Endothelial cell of umbilical vein (primary cell): ENCODE measurements around the gene FSTL4. TPM values are rescaled to one million over a fixed set of nuclear protein-coding genes. Genes with fewer than 3 reads are reported as not detected.
A peak's percentile ranks its signal among the peaks of the same experiment; 100 is the strongest.

ENCODE experiments used
- BruUV-seq: library from RNA; stranded (reverse); fragments of 400-500 nt; replicated peaks from 2 replicates; lab custom pipeline; 2021; lab: Mats Ljungman, UMichigan
- CTCF ChIA-PET: fragments of 300-600, 350-600 bp; sonication (Branson Sonifier 250); formaldehyde crosslinking; loops from one replicate; lab custom pipeline; 2021; ENCODE audit warnings: antibody characterized with exemption, inconsistent platforms; lab: Charles Lee
- POLR2A ChIA-PET: fragments of 300-600, 350-600 bp; sonication (Branson Sonifier 250); formaldehyde crosslinking; loops from one replicate; lab custom pipeline; 2021; ENCODE audit warnings: antibody characterized with exemption, inconsistent platforms; lab: Charles Lee
- DNase-seq: peaks from one replicate; pipeline ENCODE4 v3.0.0-alpha.2; 2011; ENCODE audit warnings: low read depth, low spot score
- FAIRE-seq: peaks from 2 replicates; lab custom pipeline; 2011; peaks lifted over from hg19 to GRCh38; lab: Jason Lieb, UNC
- H2AFZ ChIP-seq: 2 replicates; pipeline ENCODE4 v1.6.0; 2012; ENCODE audit warnings: low read depth, low read length, control low read depth, inconsistent platforms
- H3K27ac ChIP-seq: 2 replicates; pipeline ENCODE4 v1.5.1; 2011; ENCODE audit warnings: low read depth, mild to moderate bottlenecking, control low read depth, low read length, moderate library complexity; ENCODE audit not compliant: insufficient read depth
- H3K27me3 ChIP-seq, 2 experiments: 2 replicates each; pipeline versions ENCODE4 v1.6.0 to v1.6.1; 2011; ENCODE audit warnings: low read length in 2 of 2, mixed read lengths in 1 of 2; ENCODE audit not compliant: control insufficient read depth in 2 of 2, insufficient read depth in 2 of 2
- H3K36me3 ChIP-seq, 2 experiments: 2 replicates in 1 of 2; 3 replicates in 1 of 2; pipeline ENCODE4 v1.5.1; 2011; ENCODE audit warnings: low read length in 2 of 2, mild to moderate bottlenecking in 1 of 2, moderate library complexity in 1 of 2; ENCODE audit not compliant: control insufficient read depth in 2 of 2, insufficient read depth in 2 of 2; ENCODE audit errors: extremely low read depth in 1 of 2
- H3K4me1 ChIP-seq: 3 replicates; pipeline ENCODE4 v1.5.1; 2011; ENCODE audit warnings: mild to moderate bottlenecking, low read length; ENCODE audit not compliant: control insufficient read depth, insufficient read depth; ENCODE audit errors: extremely low read depth
- H3K4me2 ChIP-seq: 2 replicates; pipeline ENCODE4 v1.6.1; 2011; ENCODE audit warnings: low read length, control low read depth, mixed read lengths; ENCODE audit not compliant: insufficient read depth
- H3K4me3 ChIP-seq, 3 experiments: fragments of 200-600 bp in 1 of 3; sonication (generic), shearing (Covaris generic) in 1 of 3; replicated peaks in 1 of 3; 2 replicates each; pipeline ENCODE4 v1.5.1; 2011 to 2016; ENCODE audit warnings: control low read depth in 3 of 3, low read length in 3 of 3, mild to moderate bottlenecking in 2 of 3, inconsistent platforms in 1 of 3, low read depth in 1 of 3, moderate library complexity in 1 of 3; ENCODE audit not compliant: insufficient read depth in 1 of 3
- H3K79me2 ChIP-seq: 2 replicates; pipeline ENCODE4 v1.6.0; 2012; ENCODE audit warnings: low read length, inconsistent platforms; ENCODE audit not compliant: control insufficient read depth, insufficient read depth
- H3K9ac ChIP-seq: replicated peaks from 2 replicates; pipeline ENCODE3; 2011; ENCODE audit warnings: low read length, control low read depth; ENCODE audit not compliant: insufficient read depth; ENCODE audit errors: extremely low read depth
- H3K9me1 ChIP-seq: replicated peaks from 3 replicates; pipeline ENCODE4 v1.6.0; 2011; ENCODE audit warnings: mild to moderate bottlenecking, low read length; ENCODE audit not compliant: control insufficient read depth, insufficient read depth; ENCODE audit errors: extremely low read depth
- H3K9me3 ChIP-seq: replicated peaks from 2 replicates; pipeline ENCODE4 v1.5.1; 2012; ENCODE audit warnings: low read length, inconsistent platforms; ENCODE audit not compliant: control insufficient read depth, insufficient read depth
- H4K20me1 ChIP-seq: replicated peaks from 2 replicates; pipeline ENCODE3; 2011; ENCODE audit warnings: mild to moderate bottlenecking, low read length; ENCODE audit not compliant: control insufficient read depth, insufficient read depth; ENCODE audit errors: extremely low read depth
- EZH2 ChIP-seq: IDR thresholded peaks from 2 replicates; pipeline ENCODE4 v1.6.1; 2012; ENCODE audit warnings: borderline replicate concordance, low read depth, mild to moderate bottlenecking, moderate library complexity, low read length, inconsistent platforms; ENCODE audit not compliant: severe bottlenecking
- dilution Hi-C: fragments of 300-500 bp; cut with MboI; formaldehyde crosslinking; loops from one replicate; pipeline ENCODE4 v1.15.0; 2019; ENCODE audit warnings: low sequenced_read_pairs; ENCODE audit not compliant: extremely low pct_ligation_motif_present
- intact Hi-C: fragments of 100-400 bp; cut with micrococcal nuclease; formaldehyde crosslinking; loops from one replicate; pipeline ENCODE4 v1.10.0; 2022
- polyA plus RNA-seq, 4 experiments: library from polyadenylated mRNA; depleted of rRNA in 3 of 4; stranded (reverse) in 3 of 4; unstranded in 1 of 4; fragments of >200 nt; gene quantifications; 2 replicates each; pipeline versions ENCODE4 v1.2.1 to v1.2.3, GENCODE V29; 2011 to 2012; ENCODE audit warnings: missing spikeins in 1 of 4
- total RNA-seq: library from RNA; stranded (reverse); gene quantifications from 2 replicates; pipeline ENCODE4 v1.2.3, GENCODE V29; 2021
- TF ChIP-seq, protein P1 (sequence below), 2 donors: IDR thresholded peaks; 1 replicate in 1 of 2; 2 replicates in 1 of 2; pipeline ENCODE4 v1.5.1; 2011; ENCODE audit warnings: low read length in 2 of 2, mild to moderate bottlenecking in 2 of 2, moderate library complexity in 2 of 2, control low read depth in 1 of 2, inconsistent platforms in 1 of 2, low read depth in 1 of 2; ENCODE audit not compliant: insufficient read depth in 1 of 2; ENCODE audit errors: extremely low read depth in 1 of 2
- TF ChIP-seq, protein P2 (sequence below): IDR thresholded peaks from 2 replicates; pipeline ENCODE4 v1.6.1; 2011; ENCODE audit not compliant: insufficient read depth, insufficient read length

FSTL4 gene
- total and polyA plus RNA-seq, 2 donors (not counting 3 experiments of a cell fraction or from before 2014, with no cell fraction given), result 0.18 TPM; not detected in 1

DNA sequence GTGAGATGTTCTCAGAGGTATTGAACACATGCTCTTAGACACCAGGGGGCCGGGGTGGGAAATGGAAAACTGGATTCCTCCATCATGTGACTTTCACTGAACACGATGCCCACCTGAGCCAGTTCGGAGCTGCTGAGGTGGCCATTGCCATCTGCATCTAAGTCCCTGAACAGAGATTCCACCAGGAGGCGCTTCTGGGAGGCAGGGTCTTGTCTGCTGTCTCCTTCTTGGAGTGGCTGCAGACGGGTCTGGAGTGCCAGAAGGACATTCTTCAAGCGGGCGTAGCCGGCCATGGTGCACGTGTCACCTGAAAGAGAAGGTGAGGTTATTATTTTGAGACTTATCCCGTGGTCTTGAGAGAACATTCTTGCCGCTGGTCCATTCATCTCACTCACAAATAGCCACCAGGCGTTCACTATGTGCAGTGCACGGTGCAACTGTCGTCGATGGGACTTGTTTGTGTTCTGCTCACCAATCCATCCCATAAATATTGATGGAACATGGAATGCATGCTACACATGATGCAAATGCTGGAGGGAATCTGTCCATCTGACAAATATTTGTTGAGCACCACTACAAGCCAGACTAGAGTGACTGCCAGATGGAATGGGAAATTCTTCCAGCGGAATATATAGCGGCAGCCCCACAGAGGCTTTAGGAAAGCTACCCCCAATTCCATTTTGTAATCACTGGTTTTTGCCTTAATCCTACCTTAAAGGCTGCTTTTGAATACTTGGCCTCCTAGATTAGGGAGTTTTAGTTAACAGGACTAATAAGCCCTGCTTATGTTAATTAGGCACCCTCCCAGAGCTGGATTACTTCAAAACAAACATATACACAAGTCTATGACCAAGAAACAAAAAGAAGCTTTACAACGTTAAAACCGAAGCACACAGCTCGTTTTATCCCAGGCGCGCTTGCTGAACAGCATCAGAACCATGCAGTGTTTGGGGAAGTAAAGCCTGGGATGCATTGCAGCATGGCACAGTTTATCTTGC is 295.7 kb downstream of the FSTL4 start:
- Histone ChIP-seq H3K9me1 (no peaks in the 10 kb centered on the region), H2AFZ (no peak overlapping the region), H3K9ac (no peak overlapping the region), H3K4me1 (no peaks in the 10 kb centered on the region), H3K27ac (no peak overlapping the region), H3K27me3 (no peaks in the 10 kb centered on the region), H3K79me2 (no peaks in the 10 kb centered on the region), H4K20me1 (no peaks in the 10 kb centered on the region), H3K36me3 (no peaks in the 10 kb centered on the region), H3K4me2 (no peak overlapping the region), H3K9me3 (no peaks in the 10 kb centered on the region), H3K4me3 (no peak overlapping the region)
- POLR2A ChIA-PET, result no interaction called here
- no TSS peak for BruUV-seq
- TF ChIP-seq, protein P1, sequence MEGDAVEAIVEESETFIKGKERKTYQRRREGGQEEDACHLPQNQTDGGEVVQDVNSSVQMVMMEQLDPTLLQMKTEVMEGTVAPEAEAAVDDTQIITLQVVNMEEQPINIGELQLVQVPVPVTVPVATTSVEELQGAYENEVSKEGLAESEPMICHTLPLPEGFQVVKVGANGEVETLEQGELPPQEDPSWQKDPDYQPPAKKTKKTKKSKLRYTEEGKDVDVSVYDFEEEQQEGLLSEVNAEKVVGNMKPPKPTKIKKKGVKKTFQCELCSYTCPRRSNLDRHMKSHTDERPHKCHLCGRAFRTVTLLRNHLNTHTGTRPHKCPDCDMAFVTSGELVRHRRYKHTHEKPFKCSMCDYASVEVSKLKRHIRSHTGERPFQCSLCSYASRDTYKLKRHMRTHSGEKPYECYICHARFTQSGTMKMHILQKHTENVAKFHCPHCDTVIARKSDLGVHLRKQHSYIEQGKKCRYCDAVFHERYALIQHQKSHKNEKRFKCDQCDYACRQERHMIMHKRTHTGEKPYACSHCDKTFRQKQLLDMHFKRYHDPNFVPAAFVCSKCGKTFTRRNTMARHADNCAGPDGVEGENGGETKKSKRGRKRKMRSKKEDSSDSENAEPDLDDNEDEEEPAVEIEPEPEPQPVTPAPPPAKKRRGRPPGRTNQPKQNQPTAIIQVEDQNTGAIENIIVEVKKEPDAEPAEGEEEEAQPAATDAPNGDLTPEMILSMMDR (IDR thresholded peaks at IDR 0.05; ENCODE audit: extremely low read depth in 1 of 2, insufficient read depth in 1 of 2, low read depth in 1 of 2, low read length in 2 of 2), result peak in 1 of 2 donors; percentile 30
- no peak for TF ChIP-seq EZH2
- CTCF ChIA-PET, result interaction anchor here (1.0 to 2.2 kb wide), 8 partner anchors 10 to 663 kb away, joined by 3 to 9 read pairs (median 3); no protein-coding TSS in a partner anchor
- intact Hi-C loops, result no loop called here
- peak; percentile 9 for DNase-seq
- dilution Hi-C loops, result no loop called here
- no peak for FAIRE-seq

DNA sequence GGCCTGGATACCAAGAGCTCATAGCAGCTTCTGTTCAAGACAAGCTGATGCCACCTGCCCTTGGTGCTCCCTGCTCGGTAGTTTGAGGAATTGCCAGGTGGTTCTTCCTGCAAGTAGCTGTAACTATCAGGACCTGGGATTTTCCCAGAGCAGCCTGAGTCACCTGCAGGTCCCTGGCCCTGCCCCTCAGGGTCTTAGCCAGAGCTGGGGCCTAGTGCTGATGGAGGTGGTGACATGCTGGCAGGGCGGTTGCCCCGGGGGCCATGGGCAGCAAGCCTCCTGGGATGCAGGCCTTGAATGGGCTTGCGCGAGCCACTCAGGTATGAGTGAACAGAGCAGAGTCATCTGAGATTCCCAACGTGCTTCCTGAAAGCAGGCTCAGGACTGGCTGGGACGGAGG is 298.3 kb downstream of the FSTL4 start:
- no peaks in the 10 kb centered on the region for H3K9me3 ChIP-seq
- POLR2A ChIA-PET, result no interaction called here
- H3K27ac ChIP-seq, result no peak overlapping the region
- H3K27me3 ChIP-seq, result no peaks in the 10 kb centered on the region
- H3K79me2 ChIP-seq, result no peaks in the 10 kb centered on the region
- no peak overlapping the region for H3K4me3 ChIP-seq
- H4K20me1 ChIP-seq, result no peaks in the 10 kb centered on the region
- intact Hi-C loops (no loop called here), dilution Hi-C loops (no loop called here)
- DNase-seq, result no peak
- no peak overlapping the region for H3K4me2 ChIP-seq
- TF ChIP-seq, protein P2, sequence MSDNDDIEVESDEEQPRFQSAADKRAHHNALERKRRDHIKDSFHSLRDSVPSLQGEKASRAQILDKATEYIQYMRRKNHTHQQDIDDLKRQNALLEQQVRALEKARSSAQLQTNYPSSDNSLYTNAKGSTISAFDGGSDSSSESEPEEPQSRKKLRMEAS, result no peak
- H3K9ac ChIP-seq, result no peak overlapping the region
- FAIRE-seq, result no peak
- no TSS peak for BruUV-seq
- CTCF ChIA-PET, result no interaction called here
- no peak overlapping the region for H2AFZ ChIP-seq
- no peaks in the 10 kb centered on the region for H3K36me3 ChIP-seq
- H3K4me1 ChIP-seq, result no peaks in the 10 kb centered on the region
- no peaks in the 10 kb centered on the region for H3K9me1 ChIP-seq
